GM19025 (cell line): ENCODE results near the gene C8G.

ENCODE experiments used
- ATAC-seq: cut with Tn5 transposase; IDR thresholded peaks from one replicate; pipeline ENCODE4 v1.9.1; 2021; ENCODE audit warnings: mild to moderate bottlenecking, low read depth, moderate library complexity; ENCODE audit not compliant: unreplicated experiment

C8G gene

GRCh38 chr9:136940526-136941230, 4.4 kb upstream of the C8G start:
- ATAC-seq: no peak

- no peak for ATAC-seq
These were observed 3.6 kb upstream of the C8G start for GRCh38 chr9:136941231-136942111.

- no peak for ATAC-seq
These were observed 2.7 kb upstream of the C8G start for GRCh38 chr9:136942112-136942880.

GRCh38 chr9:136942881-136943230, 2.2 kb upstream of the C8G start:
- no peak for ATAC-seq

- ATAC-seq: peak; percentile 6
These were observed 1.5 kb upstream of the C8G start for GRCh38 chr9:136943291-136944211.

- peak; percentile 33 for ATAC-seq
These were observed 878 bp upstream of the C8G start for GRCh38 chr9:136944212-136944518.

GRCh38 chr9:136945333-136946227, 537 bp downstream of the C8G start:
- ATAC-seq: no peak

- ATAC-seq: no peak
These were observed 1.4 kb downstream of the C8G start for GRCh38 chr9:136946228-136947027.

GRCh38 chr9:136947028-136947891, 2.2 kb downstream of the C8G start:
- ATAC-seq: no peak

GRCh38 chr9:136947955-136948510, 3.0 kb downstream of the C8G start:
- ATAC-seq: no peak

GRCh38 chr9:136949239-136949816, 4.3 kb downstream of the C8G start:
- ATAC-seq: no peak

- ATAC-seq: peak; percentile 93
These were observed 5.0 kb downstream of the C8G start for GRCh38 chr9:136949817-136950655.

GRCh38 chr9:136950656-136951276, 5.7 kb downstream of the C8G start:
- no peak for ATAC-seq

- ATAC-seq: no peak
These were observed 6.7 kb downstream of the C8G start, which contains the start of gene LCN12 for GRCh38 chr9:136951541-136952320. Gene LCN12, plus strand, starts transcription at chr9:136952273. Its CDS starts 55 bp downstream, at chr9:136952328.
